H1 (cell line): ENCODE data around the gene SLC24A3. TPM values are rescaled to one million over a fixed set of nuclear protein-coding genes. Genes with fewer than 3 reads are reported as not detected.

Experiments
- CHD1 ChIP-seq: IDR thresholded peaks from 2 replicates; pipeline ENCODE4 v1.6.1; 2012; ENCODE audit warnings: low read depth, low read length, improper control_type of control experiment
- JUND ChIP-seq: IDR thresholded peaks from 2 replicates; pipeline ENCODE4 v1.6.1; 2011; ENCODE audit warnings: mild to moderate bottlenecking, improper control_type of control experiment, low read length
- KDM5A ChIP-seq: fragments of 200-600 bp; IDR thresholded peaks from 2 replicates; pipeline ENCODE4 v1.7.1; 2012; ENCODE audit warnings: mild to moderate bottlenecking, low read length, inconsistent platforms, mixed read lengths
- PHF8 ChIP-seq: fragments of 200-600 bp; sonication (generic); conservative IDR thresholded peaks from 2 replicates; pipeline ENCODE4 v1.7.1; 2012; ENCODE audit warnings: low read depth, mild to moderate bottlenecking, inconsistent platforms, low read length, moderate library complexity
- SIX5 ChIP-seq: IDR thresholded peaks from 2 replicates; pipeline ENCODE4 v1.6.1; 2011; ENCODE audit warnings: mild to moderate bottlenecking, low read depth, low read length
- SP4 ChIP-seq: IDR thresholded peaks from 2 replicates; pipeline ENCODE4 v1.6.1; 2012; ENCODE audit warnings: low read length, inconsistent platforms
- TEAD4 ChIP-seq: IDR thresholded peaks from 2 replicates; pipeline ENCODE4 v1.6.1; 2012; ENCODE audit warnings: low read depth, low read length, inconsistent platforms, mixed read lengths
- ZNF274 ChIP-seq: IDR thresholded peaks from 2 replicates; pipeline ENCODE4 v1.7.0; 2012; ENCODE audit warnings: low read length, borderline replicate concordance; ENCODE audit errors: extremely low read depth
- polyA plus RNA-seq, 7 experiments: library from polyadenylated mRNA; depleted of rRNA in 3 of 7; stranded (reverse) in 5 of 7; unstranded in 2 of 7; fragments of >200 nt in 5 of 7; fragments of 200-250 nt in 2 of 7; gene quantifications; 1 replicate in 5 of 7; 2 replicates in 1 of 7; 4 replicates in 1 of 7; pipeline versions ENCODE4 v1.2.1 to v1.2.3, GENCODE V29; 2011 to 2013; ENCODE audit warnings: missing spikeins in 2 of 7, mixed read lengths in 2 of 7
- total RNA-seq: library from RNA; stranded (reverse); fragmentation: NEBNext Ultra II Directional; extraction: Animal tissue kit (Norgen Biotek cat#: 25700); gene quantifications from 2 replicates; pipeline ENCODE4 v1.2.1, GENCODE V29; 2021
- TF ChIP-seq, protein P1 (sequence below): fragments of 300-600 bp; sonication (generic); IDR thresholded peaks from 2 replicates; pipeline ENCODE4 v1.7.1; 2012; ENCODE audit warnings: low read length, moderate library complexity, mild to moderate bottlenecking, inconsistent platforms; ENCODE audit not compliant: insufficient replicate concordance
- TF ChIP-seq, protein P2 (sequence below): IDR thresholded peaks from 2 replicates; pipeline ENCODE4 v1.6.1; 2011; ENCODE audit warnings: low read depth, mild to moderate bottlenecking, low read length; ENCODE audit not compliant: insufficient read depth

Gene SLC24A3
- total and polyA plus RNA-seq, 2 of the 8 experiments (the other 6 are each of a cell fraction or from before 2014, with no cell fraction given), result 4.5 to 6.3 TPM

DNA sequence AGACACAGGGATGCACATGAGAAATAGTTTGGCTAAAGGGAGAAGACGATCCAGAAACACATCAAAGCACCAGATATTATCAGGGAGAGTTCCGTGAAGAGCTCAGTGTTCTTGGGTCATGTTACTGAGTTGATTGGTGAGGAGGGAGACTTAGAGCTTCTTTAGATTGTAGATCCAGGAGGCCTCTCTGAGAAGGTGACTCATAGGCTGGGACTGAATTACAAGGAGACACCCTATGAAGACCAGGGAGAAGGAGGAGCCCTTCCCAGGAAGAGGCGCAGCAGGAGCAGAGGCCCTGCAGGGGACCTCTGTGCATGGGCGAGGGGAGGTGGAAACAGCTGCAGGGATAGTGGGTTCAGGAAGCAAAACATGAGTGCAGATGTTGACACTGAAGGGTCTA, 196.5 kb downstream of the SLC24A3 start (continued):
- TF ChIP-seq, protein P1, sequence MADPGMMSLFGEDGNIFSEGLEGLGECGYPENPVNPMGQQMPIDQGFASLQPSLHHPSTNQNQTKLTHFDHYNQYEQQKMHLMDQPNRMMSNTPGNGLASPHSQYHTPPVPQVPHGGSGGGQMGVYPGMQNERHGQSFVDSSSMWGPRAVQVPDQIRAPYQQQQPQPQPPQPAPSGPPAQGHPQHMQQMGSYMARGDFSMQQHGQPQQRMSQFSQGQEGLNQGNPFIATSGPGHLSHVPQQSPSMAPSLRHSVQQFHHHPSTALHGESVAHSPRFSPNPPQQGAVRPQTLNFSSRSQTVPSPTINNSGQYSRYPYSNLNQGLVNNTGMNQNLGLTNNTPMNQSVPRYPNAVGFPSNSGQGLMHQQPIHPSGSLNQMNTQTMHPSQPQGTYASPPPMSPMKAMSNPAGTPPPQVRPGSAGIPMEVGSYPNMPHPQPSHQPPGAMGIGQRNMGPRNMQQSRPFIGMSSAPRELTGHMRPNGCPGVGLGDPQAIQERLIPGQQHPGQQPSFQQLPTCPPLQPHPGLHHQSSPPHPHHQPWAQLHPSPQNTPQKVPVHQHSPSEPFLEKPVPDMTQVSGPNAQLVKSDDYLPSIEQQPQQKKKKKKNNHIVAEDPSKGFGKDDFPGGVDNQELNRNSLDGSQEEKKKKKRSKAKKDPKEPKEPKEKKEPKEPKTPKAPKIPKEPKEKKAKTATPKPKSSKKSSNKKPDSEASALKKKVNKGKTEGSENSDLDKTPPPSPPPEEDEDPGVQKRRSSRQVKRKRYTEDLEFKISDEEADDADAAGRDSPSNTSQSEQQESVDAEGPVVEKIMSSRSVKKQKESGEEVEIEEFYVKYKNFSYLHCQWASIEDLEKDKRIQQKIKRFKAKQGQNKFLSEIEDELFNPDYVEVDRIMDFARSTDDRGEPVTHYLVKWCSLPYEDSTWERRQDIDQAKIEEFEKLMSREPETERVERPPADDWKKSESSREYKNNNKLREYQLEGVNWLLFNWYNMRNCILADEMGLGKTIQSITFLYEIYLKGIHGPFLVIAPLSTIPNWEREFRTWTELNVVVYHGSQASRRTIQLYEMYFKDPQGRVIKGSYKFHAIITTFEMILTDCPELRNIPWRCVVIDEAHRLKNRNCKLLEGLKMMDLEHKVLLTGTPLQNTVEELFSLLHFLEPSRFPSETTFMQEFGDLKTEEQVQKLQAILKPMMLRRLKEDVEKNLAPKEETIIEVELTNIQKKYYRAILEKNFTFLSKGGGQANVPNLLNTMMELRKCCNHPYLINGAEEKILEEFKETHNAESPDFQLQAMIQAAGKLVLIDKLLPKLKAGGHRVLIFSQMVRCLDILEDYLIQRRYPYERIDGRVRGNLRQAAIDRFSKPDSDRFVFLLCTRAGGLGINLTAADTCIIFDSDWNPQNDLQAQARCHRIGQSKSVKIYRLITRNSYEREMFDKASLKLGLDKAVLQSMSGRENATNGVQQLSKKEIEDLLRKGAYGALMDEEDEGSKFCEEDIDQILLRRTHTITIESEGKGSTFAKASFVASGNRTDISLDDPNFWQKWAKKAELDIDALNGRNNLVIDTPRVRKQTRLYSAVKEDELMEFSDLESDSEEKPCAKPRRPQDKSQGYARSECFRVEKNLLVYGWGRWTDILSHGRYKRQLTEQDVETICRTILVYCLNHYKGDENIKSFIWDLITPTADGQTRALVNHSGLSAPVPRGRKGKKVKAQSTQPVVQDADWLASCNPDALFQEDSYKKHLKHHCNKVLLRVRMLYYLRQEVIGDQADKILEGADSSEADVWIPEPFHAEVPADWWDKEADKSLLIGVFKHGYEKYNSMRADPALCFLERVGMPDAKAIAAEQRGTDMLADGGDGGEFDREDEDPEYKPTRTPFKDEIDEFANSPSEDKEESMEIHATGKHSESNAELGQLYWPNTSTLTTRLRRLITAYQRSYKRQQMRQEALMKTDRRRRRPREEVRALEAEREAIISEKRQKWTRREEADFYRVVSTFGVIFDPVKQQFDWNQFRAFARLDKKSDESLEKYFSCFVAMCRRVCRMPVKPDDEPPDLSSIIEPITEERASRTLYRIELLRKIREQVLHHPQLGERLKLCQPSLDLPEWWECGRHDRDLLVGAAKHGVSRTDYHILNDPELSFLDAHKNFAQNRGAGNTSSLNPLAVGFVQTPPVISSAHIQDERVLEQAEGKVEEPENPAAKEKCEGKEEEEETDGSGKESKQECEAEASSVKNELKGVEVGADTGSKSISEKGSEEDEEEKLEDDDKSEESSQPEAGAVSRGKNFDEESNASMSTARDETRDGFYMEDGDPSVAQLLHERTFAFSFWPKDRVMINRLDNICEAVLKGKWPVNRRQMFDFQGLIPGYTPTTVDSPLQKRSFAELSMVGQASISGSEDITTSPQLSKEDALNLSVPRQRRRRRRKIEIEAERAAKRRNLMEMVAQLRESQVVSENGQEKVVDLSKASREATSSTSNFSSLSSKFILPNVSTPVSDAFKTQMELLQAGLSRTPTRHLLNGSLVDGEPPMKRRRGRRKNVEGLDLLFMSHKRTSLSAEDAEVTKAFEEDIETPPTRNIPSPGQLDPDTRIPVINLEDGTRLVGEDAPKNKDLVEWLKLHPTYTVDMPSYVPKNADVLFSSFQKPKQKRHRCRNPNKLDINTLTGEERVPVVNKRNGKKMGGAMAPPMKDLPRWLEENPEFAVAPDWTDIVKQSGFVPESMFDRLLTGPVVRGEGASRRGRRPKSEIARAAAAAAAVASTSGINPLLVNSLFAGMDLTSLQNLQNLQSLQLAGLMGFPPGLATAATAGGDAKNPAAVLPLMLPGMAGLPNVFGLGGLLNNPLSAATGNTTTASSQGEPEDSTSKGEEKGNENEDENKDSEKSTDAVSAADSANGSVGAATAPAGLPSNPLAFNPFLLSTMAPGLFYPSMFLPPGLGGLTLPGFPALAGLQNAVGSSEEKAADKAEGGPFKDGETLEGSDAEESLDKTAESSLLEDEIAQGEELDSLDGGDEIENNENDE, result no peak
- TF ChIP-seq SP4, result no peak
- no peak for TF ChIP-seq KDM5A
- no peak for TF ChIP-seq JUND
- TF ChIP-seq, protein P2, sequence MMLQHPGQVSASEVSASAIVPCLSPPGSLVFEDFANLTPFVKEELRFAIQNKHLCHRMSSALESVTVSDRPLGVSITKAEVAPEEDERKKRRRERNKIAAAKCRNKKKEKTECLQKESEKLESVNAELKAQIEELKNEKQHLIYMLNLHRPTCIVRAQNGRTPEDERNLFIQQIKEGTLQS, result no peak
- no peak for TF ChIP-seq SIX5
- no peak for TF ChIP-seq ZNF274
- TF ChIP-seq CHD1, result no peak
- no peak for TF ChIP-seq PHF8
- TF ChIP-seq TEAD4, result no peak
